CD14-positive monocyte (primary cell): ENCODE results near the gene BTBD9. TPM values are rescaled to one million over a fixed set of nuclear protein-coding genes. Genes with fewer than 3 reads are reported as not detected.

Experiments
- DNase-seq, 3 donors: peaks; one replicate each; pipeline ENCODE4 v3.0.0-alpha.2; 2011 to 2022
- H2AFZ ChIP-seq: 2 replicates; pipeline ENCODE4 v1.6.0; 2012; ENCODE audit warnings: mild to moderate bottlenecking, low read depth, low read length, inconsistent platforms; ENCODE audit not compliant: insufficient read depth, poor library complexity, severe bottlenecking
- H3K27ac ChIP-seq, 2 donors: 1 replicate in 1 of 2; 2 replicates in 1 of 2; pipeline ENCODE4 v1.5.1; 2012 to 2013; ENCODE audit warnings: low read length in 2 of 2, control low read depth in 1 of 2, inconsistent platforms in 1 of 2, low read depth in 1 of 2, mild to moderate bottlenecking in 1 of 2
- H3K27me3 ChIP-seq, 2 donors: one replicate each; pipeline versions ENCODE4 v1.6.0 to v1.6.1; 2011 to 2013; ENCODE audit warnings: low read length in 2 of 2; ENCODE audit not compliant: control insufficient read depth in 2 of 2, insufficient read depth in 2 of 2
- H3K36me3 ChIP-seq, 2 donors: replicated peaks in 1 of 2; 1 replicate in 1 of 2; 2 replicates in 1 of 2; pipeline versions ENCODE4 v1.5.1 to v1.6.1; 2012 to 2013; ENCODE audit warnings: low read length in 2 of 2, control low read depth in 1 of 2, inconsistent platforms in 1 of 2, mild to moderate bottlenecking in 1 of 2; ENCODE audit not compliant: insufficient read depth in 2 of 2, control insufficient read depth in 1 of 2
- H3K4me1 ChIP-seq, 2 donors: 1 replicate in 1 of 2; 2 replicates in 1 of 2; pipeline versions ENCODE4 v1.5.1 to v1.6.1; 2012 to 2013; ENCODE audit warnings: low read length in 2 of 2, control low read depth in 1 of 2, inconsistent platforms in 1 of 2, mild to moderate bottlenecking in 1 of 2, moderate library complexity in 1 of 2; ENCODE audit not compliant: insufficient read depth in 2 of 2, control insufficient read depth in 1 of 2
- H3K4me2 ChIP-seq: replicated peaks from 2 replicates; pipeline ENCODE3; 2012; ENCODE audit warnings: low read length, moderate library complexity, mild to moderate bottlenecking; ENCODE audit not compliant: poor library complexity, severe bottlenecking; ENCODE audit errors: extremely low read depth
- H3K4me3 ChIP-seq, 3 experiments: fragments of 200-600 bp in 1 of 3; sonication (generic) in 1 of 3; replicated peaks in 1 of 3; 1 replicate in 2 of 3; 2 replicates in 1 of 3; pipeline ENCODE4 v1.5.1; 2011 to 2013; ENCODE audit warnings: low read length in 3 of 3, mild to moderate bottlenecking in 3 of 3, control low read depth in 2 of 3, low read depth in 2 of 3, inconsistent platforms in 1 of 3, moderate library complexity in 1 of 3
- H3K79me2 ChIP-seq: 2 replicates; pipeline ENCODE4 v1.6.0; 2012; ENCODE audit warnings: mild to moderate bottlenecking, control low read depth, inconsistent platforms, low read length, moderate library complexity; ENCODE audit not compliant: insufficient read depth
- H3K9ac ChIP-seq: 2 replicates; pipeline ENCODE4 v1.6.0; 2017; ENCODE audit warnings: low read length, mild to moderate bottlenecking; ENCODE audit not compliant: insufficient read depth, poor library complexity, severe bottlenecking
- H3K9me3 ChIP-seq, 2 donors: replicated peaks in 1 of 2; 1 replicate in 1 of 2; 2 replicates in 1 of 2; pipeline versions ENCODE4 v1.5.1 to v1.6.1; 2012 to 2013; ENCODE audit warnings: low read length in 2 of 2, control low read depth in 1 of 2; ENCODE audit not compliant: control insufficient read depth in 1 of 2, insufficient read depth in 1 of 2
- H4K20me1 ChIP-seq: 2 replicates; pipeline ENCODE4 v1.6.0; 2012; ENCODE audit warnings: mild to moderate bottlenecking, low read length, control low read depth, moderate library complexity; ENCODE audit not compliant: insufficient read depth
- H3K27ac Mint-ChIP-seq, 7 donors: one replicate each; pipeline ENCODE4 v1.8.0; 2020; ENCODE audit warnings: mild to moderate bottlenecking in 7 of 7, mixed read lengths in 7 of 7, moderate library complexity in 6 of 7, inconsistent platforms in 2 of 7
- H3K27me3 Mint-ChIP-seq, 3 donors: one replicate each; pipeline ENCODE4 v1.8.0; 2021 to 2022; ENCODE audit warnings: low read depth in 3 of 3, mild to moderate bottlenecking in 3 of 3, mixed read lengths in 3 of 3, moderate library complexity in 3 of 3, inconsistent platforms in 1 of 3
- H3K36me3 Mint-ChIP-seq, 2 donors: one replicate each; pipeline ENCODE4 v1.8.0; 2020; ENCODE audit warnings: mixed read lengths in 2 of 2, inconsistent platforms in 1 of 2, mild to moderate bottlenecking in 1 of 2
- H3K4me1 Mint-ChIP-seq: one replicate; pipeline ENCODE4 v1.8.0; 2020; ENCODE audit warnings: mild to moderate bottlenecking, mixed read lengths
- H3K4me3 Mint-ChIP-seq, 2 donors: one replicate each; pipeline ENCODE4 v1.8.0; 2020; ENCODE audit warnings: mild to moderate bottlenecking in 2 of 2, mixed read lengths in 2 of 2, moderate library complexity in 1 of 2
- H3K9me3 Mint-ChIP-seq, 7 donors: one replicate each; pipeline ENCODE4 v1.8.0; 2020 to 2022; ENCODE audit warnings: mixed read lengths in 7 of 7, mild to moderate bottlenecking in 6 of 7, moderate library complexity in 6 of 7, inconsistent platforms in 2 of 7
- WGBS: methylation state at CpG from one replicate; pipeline ENCODE4 v1.1.5; 2013; ENCODE audit warnings: missing lambda C conversion rate; ENCODE audit not compliant: insufficient coverage; 5-methylcytosine and 5-hydroxymethylcytosine counted together
- intact Hi-C, 2 donors: fragments of 100-400 bp; cut with micrococcal nuclease; formaldehyde crosslinking; loops; one replicate each; pipeline versions ENCODE4 v1.15.0 to v1.15.1; 2023
- polyA plus RNA-seq, 3 donors: library from polyadenylated mRNA; depleted of rRNA in 1 of 3; unstranded in 2 of 3; stranded (reverse) in 1 of 3; fragments of 300-500 nt in 2 of 3; fragments of >200 nt in 1 of 3; fragmentation: Illumina TruSeq in 2 of 3; gene quantifications; 1 replicate in 2 of 3; 2 replicates in 1 of 3; pipeline ENCODE4 v1.2.3, GENCODE V29; 2012 to 2021
- TF ChIP-seq, protein P1 (sequence below): fragments of 200-600 bp; IDR thresholded peaks from one replicate; pipeline ENCODE4 v1.8.0; 2022; ENCODE audit warnings: antibody characterized with exemption, mild to moderate bottlenecking

BTBD9 gene
- polyA plus RNA-seq, 3 donors, result 5.2 to 7.5 (median 6.2) TPM

GRCh38 chr6:38290133-38290799 lies 349.5 kb downstream of the BTBD9 start:
- WGBS, result 78% methylated on average over 2 of the region's 3 CpGs
- Histone ChIP-seq H3K4me3 (no peak overlapping the region), H2AFZ (no peak overlapping the region), H3K4me1 (peaks cover 0 to under 1% of the 10 kb centered on the region in 2 donors), H3K4me2 (no peak overlapping the region), H3K27ac (no peak overlapping the region), H3K36me3 (peaks cover 0 to 8% of the 10 kb centered on the region in 2 donors), H3K9ac (no peak overlapping the region), H3K9me3 (no peaks in the 10 kb centered on the region), H3K27me3 (no peaks in the 10 kb centered on the region), H4K20me1 (no peaks in the 10 kb centered on the region), H3K79me2 (no peaks in the 10 kb centered on the region)
- Mint-ChIP-seq H3K27me3 (no peaks in the 10 kb centered on the region), H3K4me3 (no peak overlapping the region), H3K4me1 (peaks cover 2% of the 10 kb centered on the region), H3K36me3 (peaks cover 8 to 13% of the 10 kb centered on the region in 2 donors), H3K27ac (peak overlapping the region in 1 of 7 donors; percentile 19), H3K9me3 (peaks cover 2 to 23% (median 9%) of the 10 kb centered on the region in 7 donors)
- TF ChIP-seq, protein P1, sequence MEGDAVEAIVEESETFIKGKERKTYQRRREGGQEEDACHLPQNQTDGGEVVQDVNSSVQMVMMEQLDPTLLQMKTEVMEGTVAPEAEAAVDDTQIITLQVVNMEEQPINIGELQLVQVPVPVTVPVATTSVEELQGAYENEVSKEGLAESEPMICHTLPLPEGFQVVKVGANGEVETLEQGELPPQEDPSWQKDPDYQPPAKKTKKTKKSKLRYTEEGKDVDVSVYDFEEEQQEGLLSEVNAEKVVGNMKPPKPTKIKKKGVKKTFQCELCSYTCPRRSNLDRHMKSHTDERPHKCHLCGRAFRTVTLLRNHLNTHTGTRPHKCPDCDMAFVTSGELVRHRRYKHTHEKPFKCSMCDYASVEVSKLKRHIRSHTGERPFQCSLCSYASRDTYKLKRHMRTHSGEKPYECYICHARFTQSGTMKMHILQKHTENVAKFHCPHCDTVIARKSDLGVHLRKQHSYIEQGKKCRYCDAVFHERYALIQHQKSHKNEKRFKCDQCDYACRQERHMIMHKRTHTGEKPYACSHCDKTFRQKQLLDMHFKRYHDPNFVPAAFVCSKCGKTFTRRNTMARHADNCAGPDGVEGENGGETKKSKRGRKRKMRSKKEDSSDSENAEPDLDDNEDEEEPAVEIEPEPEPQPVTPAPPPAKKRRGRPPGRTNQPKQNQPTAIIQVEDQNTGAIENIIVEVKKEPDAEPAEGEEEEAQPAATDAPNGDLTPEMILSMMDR, result no peak
- intact Hi-C loops, result no loop called here
- DNase-seq, result no peak

- Histone ChIP-seq H3K9me3 (no peaks in the 10 kb centered on the region), H3K9ac (no peak overlapping the region), H4K20me1 (no peaks in the 10 kb centered on the region), H3K27me3 (no peaks in the 10 kb centered on the region), H3K4me1 (peaks cover 4% of the 10 kb centered on the region in 2 donors), H3K4me2 (no peak overlapping the region), H3K4me3 (no peak overlapping the region), H3K79me2 (no peaks in the 10 kb centered on the region), H3K36me3 (peaks cover 0 to 8% of the 10 kb centered on the region in 2 donors), H2AFZ (no peak overlapping the region), H3K27ac (no peak overlapping the region)
- Mint-ChIP-seq H3K27ac (no peak overlapping the region), H3K27me3 (no peaks in the 10 kb centered on the region), H3K36me3 (peaks cover 11 to 15% of the 10 kb centered on the region in 2 donors), H3K4me1 (peaks cover 9% of the 10 kb centered on the region), H3K9me3 (peaks cover 0 to 1% (median 0%) of the 10 kb centered on the region in 7 donors), H3K4me3 (no peak overlapping the region)
- no CpG with 5 or more reads among the region's 2 CpGs for WGBS
- no peak for DNase-seq
- TF ChIP-seq, protein P1, result no peak
- intact Hi-C loops, result no loop called here
Observed at GRCh38 chr6:38287487-38287886, 352.2 kb downstream of the BTBD9 start.
